ENCODE data around the gene SCYGR3. TPM values are rescaled to one million over a fixed set of nuclear protein-coding genes. Genes with fewer than 3 reads are reported as not detected.

SCYGR3 gene
- total and polyA plus RNA-seq, 2 experiments from 2014 or later = not detected

DNA sequence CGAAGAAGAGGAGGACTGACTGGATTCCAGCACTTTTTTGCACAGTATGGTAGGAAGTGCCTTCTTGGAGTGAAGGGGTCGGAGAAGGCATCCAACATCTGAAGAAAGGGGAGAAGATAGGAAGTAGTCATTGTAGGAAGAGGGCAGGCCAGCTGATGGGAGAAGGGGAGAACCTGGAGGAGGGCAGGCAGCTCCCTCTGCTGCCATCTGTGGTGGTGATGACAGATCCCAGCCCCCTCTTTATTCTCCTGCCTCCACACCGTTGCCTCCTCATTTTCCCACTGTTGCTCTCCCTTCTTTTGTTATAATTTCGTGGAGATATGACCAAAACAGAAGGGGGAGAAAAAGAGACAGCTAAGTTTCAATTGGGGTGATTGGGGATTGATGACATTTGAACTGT, 18.8 kb downstream of the SCYGR3 start:
- H3K27ac Mint-ChIP-seq = no peak overlapping the region
- no peaks in the 10 kb centered on the region for H3K27me3 ChIP-seq (ENCODE audit: insufficient read depth)
- no peaks in the 10 kb centered on the region; the same call in 2 of the 3 replicates for H3K9me3 Mint-ChIP-seq
- TF ChIP-seq, protein P1, sequence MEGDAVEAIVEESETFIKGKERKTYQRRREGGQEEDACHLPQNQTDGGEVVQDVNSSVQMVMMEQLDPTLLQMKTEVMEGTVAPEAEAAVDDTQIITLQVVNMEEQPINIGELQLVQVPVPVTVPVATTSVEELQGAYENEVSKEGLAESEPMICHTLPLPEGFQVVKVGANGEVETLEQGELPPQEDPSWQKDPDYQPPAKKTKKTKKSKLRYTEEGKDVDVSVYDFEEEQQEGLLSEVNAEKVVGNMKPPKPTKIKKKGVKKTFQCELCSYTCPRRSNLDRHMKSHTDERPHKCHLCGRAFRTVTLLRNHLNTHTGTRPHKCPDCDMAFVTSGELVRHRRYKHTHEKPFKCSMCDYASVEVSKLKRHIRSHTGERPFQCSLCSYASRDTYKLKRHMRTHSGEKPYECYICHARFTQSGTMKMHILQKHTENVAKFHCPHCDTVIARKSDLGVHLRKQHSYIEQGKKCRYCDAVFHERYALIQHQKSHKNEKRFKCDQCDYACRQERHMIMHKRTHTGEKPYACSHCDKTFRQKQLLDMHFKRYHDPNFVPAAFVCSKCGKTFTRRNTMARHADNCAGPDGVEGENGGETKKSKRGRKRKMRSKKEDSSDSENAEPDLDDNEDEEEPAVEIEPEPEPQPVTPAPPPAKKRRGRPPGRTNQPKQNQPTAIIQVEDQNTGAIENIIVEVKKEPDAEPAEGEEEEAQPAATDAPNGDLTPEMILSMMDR (conservative IDR thresholded peaks at IDR 0.05; ENCODE audit: low read depth in 2 of 2) = peak in 1 of 2 experiments; percentile 42; a peak in 2 of 4 replicates
- TF ChIP-seq STAT1 (IDR thresholded peaks at IDR 0.05; ENCODE audit: unreplicated experiment) = no peak
- peak; percentile 51; the same call in 2 of the 3 replicates for ATAC-seq
- peaks cover 14% of the 10 kb centered on the region; the same call in 2 of the 3 replicates for H3K4me1 Mint-ChIP-seq
- H3K27me3 Mint-ChIP-seq (ENCODE audit: insufficient read depth, low read depth, poor library complexity) = peaks cover 4% of the 10 kb centered on the region
- no peak overlapping the region for H3K4me2 ChIP-seq
- H3F3A ChIP-seq (replicated peaks; ENCODE audit: low read depth) = no peaks in the 10 kb centered on the region
- no peak overlapping the region for H2AFZ ChIP-seq
- no peaks in the 10 kb centered on the region for H4K20me1 ChIP-seq (replicated peaks; ENCODE audit: insufficient read depth)
- no peak for DNase-seq (ENCODE audit: low spot score)
- no peak overlapping the region for H3K4me3 ChIP-seq
- no peaks in the 10 kb centered on the region for H3K36me3 ChIP-seq (ENCODE audit: insufficient read depth)
- no peaks in the 10 kb centered on the region for H3K36me3 Mint-ChIP-seq (ENCODE audit: low read depth)
- H3K27ac ChIP-seq (ENCODE audit: low read depth) = no peak overlapping the region
- no peaks in the 10 kb centered on the region for H3K79me2 ChIP-seq (replicated peaks; ENCODE audit: insufficient read depth)
- peaks cover 10% of the 10 kb centered on the region; the same call in 1 of the 2 replicates for H3K4me1 ChIP-seq (ENCODE audit: insufficient read depth)
- H3K9me2 ChIP-seq (ENCODE audit: insufficient read depth) = peaks cover 6% of the 10 kb centered on the region; the same call in 1 of the 2 replicates
- H3K4me3 Mint-ChIP-seq = no peak overlapping the region

DNA sequence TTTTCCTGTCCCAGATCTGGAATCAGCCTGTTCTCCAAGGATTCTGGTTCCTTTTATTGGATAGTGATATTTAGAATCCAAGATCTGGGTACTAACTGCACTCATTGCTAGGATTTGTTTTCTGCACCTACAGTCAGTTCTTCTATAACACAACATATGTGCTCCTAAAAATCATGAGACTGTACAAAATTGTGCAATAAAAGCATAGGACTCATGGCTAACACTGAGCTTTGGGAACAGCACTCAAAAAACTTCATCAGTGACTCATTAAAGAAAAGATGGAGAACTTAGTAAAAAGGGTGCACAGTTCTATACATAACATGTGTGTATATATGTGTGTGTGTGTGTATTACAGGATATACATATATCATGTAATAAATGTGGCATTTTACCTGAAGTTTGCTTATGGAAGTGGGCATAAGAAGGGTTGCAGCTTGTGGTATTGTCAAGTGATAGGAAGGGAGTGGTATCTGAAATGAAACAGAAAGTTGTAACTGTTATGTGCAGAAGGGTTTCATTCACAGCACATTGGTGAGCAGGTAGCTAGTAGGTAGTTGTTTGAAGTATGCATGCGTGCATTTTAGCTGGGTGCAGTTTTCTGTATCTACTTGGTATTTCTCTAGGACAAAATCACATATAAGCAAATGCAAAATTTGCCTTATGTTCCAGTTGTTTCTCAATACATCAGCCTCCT, 21.8 kb downstream of the SCYGR3 start:
- Histone ChIP-seq H3K27me3 (ENCODE audit: insufficient read depth) (no peaks in the 10 kb centered on the region), H3K27ac (ENCODE audit: low read depth) (no peak overlapping the region), H3K4me2 (no peak overlapping the region), H3K36me3 (ENCODE audit: insufficient read depth) (no peaks in the 10 kb centered on the region), H3K79me2 (replicated peaks; ENCODE audit: insufficient read depth) (no peaks in the 10 kb centered on the region), H3K4me1 (ENCODE audit: insufficient read depth) (peaks cover 5% of the 10 kb centered on the region; the same call in 1 of the 2 replicates), H3K9me2 (ENCODE audit: insufficient read depth) (peaks cover 6% of the 10 kb centered on the region; the same call in 1 of the 2 replicates), H4K20me1 (replicated peaks; ENCODE audit: insufficient read depth) (no peaks in the 10 kb centered on the region), H3F3A (replicated peaks; ENCODE audit: low read depth) (no peaks in the 10 kb centered on the region), H3K4me3 (no peak overlapping the region), H2AFZ (no peak overlapping the region)
- no peaks in the 10 kb centered on the region for H3K36me3 Mint-ChIP-seq (ENCODE audit: low read depth)
- no peak overlapping the region for H3K27ac Mint-ChIP-seq
- no peaks in the 10 kb centered on the region; the same call in 1 of the 3 replicates for H3K9me3 Mint-ChIP-seq
- TF ChIP-seq POLR2AphosphoS5 (IDR thresholded peaks at IDR 0.05; ENCODE audit: low read depth) = no peak
- no peak for TF ChIP-seq ZNF114 (CRISPR knock-in tag; IDR thresholded peaks at IDR 0.05)
- TF ChIP-seq NANOG (IDR thresholded peaks at IDR 0.05; ENCODE audit: borderline replicate concordance) = no peak
- TF ChIP-seq, protein P2, sequence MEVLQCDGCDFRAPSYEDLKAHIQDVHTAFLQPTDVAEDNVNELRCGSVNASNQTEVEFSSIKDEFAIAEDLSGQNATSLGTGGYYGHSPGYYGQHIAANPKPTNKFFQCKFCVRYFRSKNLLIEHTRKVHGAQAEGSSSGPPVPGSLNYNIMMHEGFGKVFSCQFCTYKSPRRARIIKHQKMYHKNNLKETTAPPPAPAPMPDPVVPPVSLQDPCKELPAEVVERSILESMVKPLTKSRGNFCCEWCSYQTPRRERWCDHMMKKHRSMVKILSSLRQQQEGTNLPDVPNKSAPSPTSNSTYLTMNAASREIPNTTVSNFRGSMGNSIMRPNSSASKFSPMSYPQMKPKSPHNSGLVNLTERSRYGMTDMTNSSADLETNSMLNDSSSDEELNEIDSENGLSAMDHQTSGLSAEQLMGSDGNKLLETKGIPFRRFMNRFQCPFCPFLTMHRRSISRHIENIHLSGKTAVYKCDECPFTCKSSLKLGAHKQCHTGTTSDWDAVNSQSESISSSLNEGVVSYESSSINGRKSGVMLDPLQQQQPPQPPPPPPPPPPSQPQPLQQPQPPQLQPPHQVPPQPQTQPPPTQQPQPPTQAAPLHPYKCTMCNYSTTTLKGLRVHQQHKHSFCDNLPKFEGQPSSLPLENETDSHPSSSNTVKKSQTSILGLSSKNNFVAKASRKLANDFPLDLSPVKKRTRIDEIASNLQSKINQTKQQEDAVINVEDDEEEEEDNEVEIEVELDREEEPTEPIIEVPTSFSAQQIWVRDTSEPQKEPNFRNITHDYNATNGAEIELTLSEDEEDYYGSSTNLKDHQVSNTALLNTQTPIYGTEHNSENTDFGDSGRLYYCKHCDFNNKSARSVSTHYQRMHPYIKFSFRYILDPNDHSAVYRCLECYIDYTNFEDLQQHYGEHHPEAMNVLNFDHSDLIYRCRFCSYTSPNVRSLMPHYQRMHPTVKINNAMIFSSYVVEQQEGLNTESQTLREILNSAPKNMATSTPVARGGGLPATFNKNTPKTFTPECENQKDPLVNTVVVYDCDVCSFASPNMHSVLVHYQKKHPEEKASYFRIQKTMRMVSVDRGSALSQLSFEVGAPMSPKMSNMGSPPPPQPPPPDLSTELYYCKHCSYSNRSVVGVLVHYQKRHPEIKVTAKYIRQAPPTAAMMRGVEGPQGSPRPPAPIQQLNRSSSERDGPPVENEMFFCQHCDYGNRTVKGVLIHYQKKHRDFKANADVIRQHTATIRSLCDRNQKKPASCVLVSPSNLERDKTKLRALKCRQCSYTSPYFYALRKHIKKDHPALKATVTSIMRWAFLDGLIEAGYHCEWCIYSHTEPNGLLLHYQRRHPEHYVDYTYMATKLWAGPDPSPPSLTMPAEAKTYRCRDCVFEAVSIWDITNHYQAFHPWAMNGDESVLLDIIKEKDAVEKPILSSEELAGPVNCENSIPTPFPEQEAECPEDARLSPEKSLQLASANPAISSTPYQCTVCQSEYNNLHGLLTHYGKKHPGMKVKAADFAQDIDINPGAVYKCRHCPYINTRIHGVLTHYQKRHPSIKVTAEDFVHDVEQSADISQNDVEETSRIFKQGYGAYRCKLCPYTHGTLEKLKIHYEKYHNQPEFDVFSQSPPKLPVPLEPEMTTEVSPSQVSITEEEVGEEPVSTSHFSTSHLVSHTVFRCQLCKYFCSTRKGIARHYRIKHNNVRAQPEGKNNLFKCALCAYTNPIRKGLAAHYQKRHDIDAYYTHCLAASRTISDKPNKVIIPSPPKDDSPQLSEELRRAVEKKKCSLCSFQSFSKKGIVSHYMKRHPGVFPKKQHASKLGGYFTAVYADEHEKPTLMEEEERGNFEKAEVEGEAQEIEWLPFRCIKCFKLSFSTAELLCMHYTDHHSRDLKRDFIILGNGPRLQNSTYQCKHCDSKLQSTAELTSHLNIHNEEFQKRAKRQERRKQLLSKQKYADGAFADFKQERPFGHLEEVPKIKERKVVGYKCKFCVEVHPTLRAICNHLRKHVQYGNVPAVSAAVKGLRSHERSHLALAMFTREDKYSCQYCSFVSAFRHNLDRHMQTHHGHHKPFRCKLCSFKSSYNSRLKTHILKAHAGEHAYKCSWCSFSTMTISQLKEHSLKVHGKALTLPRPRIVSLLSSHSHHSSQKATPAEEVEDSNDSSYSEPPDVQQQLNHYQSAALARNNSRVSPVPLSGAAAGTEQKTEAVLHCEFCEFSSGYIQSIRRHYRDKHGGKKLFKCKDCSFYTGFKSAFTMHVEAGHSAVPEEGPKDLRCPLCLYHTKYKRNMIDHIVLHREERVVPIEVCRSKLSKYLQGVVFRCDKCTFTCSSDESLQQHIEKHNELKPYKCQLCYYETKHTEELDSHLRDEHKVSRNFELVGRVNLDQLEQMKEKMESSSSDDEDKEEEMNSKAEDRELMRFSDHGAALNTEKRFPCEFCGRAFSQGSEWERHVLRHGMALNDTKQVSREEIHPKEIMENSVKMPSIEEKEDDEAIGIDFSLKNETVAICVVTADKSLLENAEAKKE (CRISPR knock-in tag; IDR thresholded peaks at IDR 0.05) = no peak
- TF ChIP-seq ZNF331 (CRISPR knock-in tag; IDR thresholded peaks at IDR 0.05; ENCODE audit: low read depth) = no peak
- TF ChIP-seq JUNB (IDR thresholded peaks at IDR 0.05; ENCODE audit: unreplicated experiment) = no peak
- no peak for TF ChIP-seq EZH2phosphoT487 (IDR thresholded peaks at IDR 0.05; ENCODE audit: unreplicated experiment)
- TF ChIP-seq EZH2 (IDR thresholded peaks at IDR 0.05; ENCODE audit: low read depth, unreplicated experiment) = no peak
- no peak for TF ChIP-seq CREB1 (CRISPR knock-in tag; IDR thresholded peaks at IDR 0.05; ENCODE audit: low read depth)
- no peak for TF ChIP-seq STAT1 (IDR thresholded peaks at IDR 0.05; ENCODE audit: unreplicated experiment)
- peaks cover 4% of the 10 kb centered on the region for H3K27me3 Mint-ChIP-seq (ENCODE audit: insufficient read depth, low read depth, poor library complexity)
- DNase-seq (ENCODE audit: low spot score) = no peak
- no peak overlapping the region for H3K4me3 Mint-ChIP-seq
- ATAC-seq = no peak
- peaks cover 7% of the 10 kb centered on the region; the same call in 1 of the 3 replicates for H3K4me1 Mint-ChIP-seq

All from GM23338 (cell line).